GM12801 (cell line): ENCODE data around the gene NTF3.

ENCODE experiments used
- TF ChIP-seq, protein P1 (sequence below): IDR thresholded peaks from one replicate; pipeline ENCODE4 v1.5.1; 2011; ENCODE audit warnings: control low read depth; ENCODE audit not compliant: insufficient read length; ENCODE audit errors: extremely low read depth

The NTF3 gene

GRCh38 chr12:5464096-5464495, 32.2 kb downstream of the NTF3 start:
- TF ChIP-seq, protein P1, sequence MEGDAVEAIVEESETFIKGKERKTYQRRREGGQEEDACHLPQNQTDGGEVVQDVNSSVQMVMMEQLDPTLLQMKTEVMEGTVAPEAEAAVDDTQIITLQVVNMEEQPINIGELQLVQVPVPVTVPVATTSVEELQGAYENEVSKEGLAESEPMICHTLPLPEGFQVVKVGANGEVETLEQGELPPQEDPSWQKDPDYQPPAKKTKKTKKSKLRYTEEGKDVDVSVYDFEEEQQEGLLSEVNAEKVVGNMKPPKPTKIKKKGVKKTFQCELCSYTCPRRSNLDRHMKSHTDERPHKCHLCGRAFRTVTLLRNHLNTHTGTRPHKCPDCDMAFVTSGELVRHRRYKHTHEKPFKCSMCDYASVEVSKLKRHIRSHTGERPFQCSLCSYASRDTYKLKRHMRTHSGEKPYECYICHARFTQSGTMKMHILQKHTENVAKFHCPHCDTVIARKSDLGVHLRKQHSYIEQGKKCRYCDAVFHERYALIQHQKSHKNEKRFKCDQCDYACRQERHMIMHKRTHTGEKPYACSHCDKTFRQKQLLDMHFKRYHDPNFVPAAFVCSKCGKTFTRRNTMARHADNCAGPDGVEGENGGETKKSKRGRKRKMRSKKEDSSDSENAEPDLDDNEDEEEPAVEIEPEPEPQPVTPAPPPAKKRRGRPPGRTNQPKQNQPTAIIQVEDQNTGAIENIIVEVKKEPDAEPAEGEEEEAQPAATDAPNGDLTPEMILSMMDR = no peak

GRCh38 chr12:5465384-5465783, 33.5 kb downstream of the NTF3 start:
- TF ChIP-seq, protein P1 = no peak

GRCh38 chr12:5466521-5466960, 34.6 kb downstream of the NTF3 start:
- TF ChIP-seq, protein P1 = no peak

- TF ChIP-seq, protein P1 = no peak
Measured at GRCh38 chr12:5467931-5468330, 36.0 kb downstream of the NTF3 start.

DNA sequence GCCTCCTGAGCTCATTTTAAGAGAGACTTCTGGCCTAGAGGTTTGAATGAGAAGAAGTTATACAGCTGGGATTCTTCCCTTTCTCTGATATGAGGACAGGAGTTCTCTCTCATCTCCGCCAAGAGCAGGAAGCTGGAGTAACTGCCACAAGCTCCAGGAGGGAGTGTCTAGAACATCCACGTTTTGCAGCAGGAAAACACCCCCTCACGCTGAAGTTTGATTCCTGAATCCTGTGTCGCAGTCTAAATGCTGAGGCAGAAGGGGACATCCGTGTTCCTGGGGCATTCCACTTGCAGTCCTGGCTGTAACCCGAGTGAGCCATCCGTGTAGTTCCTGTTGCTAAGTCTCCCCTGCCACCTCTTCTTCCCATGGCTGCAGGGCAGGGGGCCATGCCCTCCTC, 38.3 kb downstream of the NTF3 start:
- TF ChIP-seq, protein P1 = no peak

DNA sequence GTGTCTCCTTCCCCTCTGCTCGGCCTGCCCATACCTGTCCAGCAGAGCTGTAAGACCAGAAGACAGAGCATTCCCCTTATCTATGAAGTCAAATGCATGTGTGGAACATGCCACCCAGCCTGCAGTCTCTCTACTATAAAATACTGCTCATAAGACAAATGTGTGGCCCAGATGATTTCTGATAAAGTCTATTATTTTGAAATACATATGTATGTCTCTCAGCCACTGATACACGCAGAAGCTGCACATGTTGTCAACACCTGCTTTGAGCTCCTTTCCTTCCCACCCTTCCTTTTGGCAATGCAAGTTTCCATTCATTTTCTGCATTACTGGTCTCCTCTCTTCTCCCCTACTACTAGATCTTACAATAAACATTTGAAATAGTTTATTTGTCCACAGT, 38.8 kb downstream of the NTF3 start:
- TF ChIP-seq, protein P1 = no peak

DNA sequence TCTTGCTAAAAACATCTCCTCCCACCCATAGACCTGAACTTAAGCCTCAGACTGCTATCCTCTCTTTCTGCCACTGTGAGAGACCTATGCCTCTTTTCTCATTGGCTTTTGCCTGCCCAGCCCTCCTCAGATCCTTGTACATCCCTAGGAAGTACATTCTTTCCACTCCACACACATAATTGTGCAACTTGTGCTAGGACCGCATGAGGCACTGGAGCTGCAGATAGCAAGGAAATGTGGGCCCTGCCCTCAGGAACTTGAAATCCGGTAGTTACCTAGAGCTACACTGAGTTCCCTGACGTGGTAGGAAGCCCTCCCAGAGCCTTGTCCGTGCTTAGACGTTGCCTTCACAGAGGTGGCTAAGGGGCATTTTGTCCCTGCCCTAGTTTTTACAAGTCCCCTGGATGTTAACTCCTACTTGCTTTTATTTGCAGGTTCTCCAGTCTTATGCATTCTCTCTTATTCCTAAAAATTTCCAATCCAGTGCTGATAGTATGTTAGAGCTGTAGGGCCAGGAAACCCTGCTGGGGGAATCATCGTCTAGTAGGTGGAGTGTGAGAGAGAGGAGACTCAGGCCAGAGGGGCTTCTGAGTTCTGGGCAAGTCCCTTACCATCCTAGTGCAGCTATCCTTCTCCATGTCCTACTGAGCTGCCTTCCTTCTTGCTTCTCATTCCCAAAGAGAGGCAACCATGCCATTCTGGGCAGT, 41.3 kb downstream of the NTF3 start:
- TF ChIP-seq, protein P1 = no peak
